ENCODE data around the gene ESCO1.

ESCO1 gene

DNA sequence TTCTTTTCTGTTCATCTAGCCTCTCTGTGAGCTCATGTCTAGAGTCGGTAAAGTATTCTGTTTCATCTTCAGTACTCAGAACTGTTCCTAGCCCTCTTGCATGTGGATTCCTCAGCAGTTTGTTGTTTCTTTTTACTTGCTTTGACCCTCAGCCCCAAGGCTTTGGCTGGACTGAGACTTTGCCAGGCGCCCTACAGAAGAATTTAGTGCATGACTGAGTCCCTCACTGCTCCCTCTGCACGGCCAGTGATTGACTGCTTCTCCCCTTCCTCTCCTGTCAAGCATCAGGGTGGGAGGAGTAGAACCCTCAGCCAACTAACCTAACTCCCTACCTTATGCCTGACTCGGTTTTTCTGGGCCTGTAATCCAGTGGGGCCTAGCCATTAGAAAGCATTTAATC is 109.8 kb downstream of the ESCO1 start:
- no peak overlapping the region for H3K4me3 ChIP-seq (ENCODE audit: low read depth in 1 of 2, low read length in 1 of 2)
- TF ChIP-seq, protein P1, sequence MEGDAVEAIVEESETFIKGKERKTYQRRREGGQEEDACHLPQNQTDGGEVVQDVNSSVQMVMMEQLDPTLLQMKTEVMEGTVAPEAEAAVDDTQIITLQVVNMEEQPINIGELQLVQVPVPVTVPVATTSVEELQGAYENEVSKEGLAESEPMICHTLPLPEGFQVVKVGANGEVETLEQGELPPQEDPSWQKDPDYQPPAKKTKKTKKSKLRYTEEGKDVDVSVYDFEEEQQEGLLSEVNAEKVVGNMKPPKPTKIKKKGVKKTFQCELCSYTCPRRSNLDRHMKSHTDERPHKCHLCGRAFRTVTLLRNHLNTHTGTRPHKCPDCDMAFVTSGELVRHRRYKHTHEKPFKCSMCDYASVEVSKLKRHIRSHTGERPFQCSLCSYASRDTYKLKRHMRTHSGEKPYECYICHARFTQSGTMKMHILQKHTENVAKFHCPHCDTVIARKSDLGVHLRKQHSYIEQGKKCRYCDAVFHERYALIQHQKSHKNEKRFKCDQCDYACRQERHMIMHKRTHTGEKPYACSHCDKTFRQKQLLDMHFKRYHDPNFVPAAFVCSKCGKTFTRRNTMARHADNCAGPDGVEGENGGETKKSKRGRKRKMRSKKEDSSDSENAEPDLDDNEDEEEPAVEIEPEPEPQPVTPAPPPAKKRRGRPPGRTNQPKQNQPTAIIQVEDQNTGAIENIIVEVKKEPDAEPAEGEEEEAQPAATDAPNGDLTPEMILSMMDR (IDR thresholded peaks at IDR 0.05): no peak

DNA sequence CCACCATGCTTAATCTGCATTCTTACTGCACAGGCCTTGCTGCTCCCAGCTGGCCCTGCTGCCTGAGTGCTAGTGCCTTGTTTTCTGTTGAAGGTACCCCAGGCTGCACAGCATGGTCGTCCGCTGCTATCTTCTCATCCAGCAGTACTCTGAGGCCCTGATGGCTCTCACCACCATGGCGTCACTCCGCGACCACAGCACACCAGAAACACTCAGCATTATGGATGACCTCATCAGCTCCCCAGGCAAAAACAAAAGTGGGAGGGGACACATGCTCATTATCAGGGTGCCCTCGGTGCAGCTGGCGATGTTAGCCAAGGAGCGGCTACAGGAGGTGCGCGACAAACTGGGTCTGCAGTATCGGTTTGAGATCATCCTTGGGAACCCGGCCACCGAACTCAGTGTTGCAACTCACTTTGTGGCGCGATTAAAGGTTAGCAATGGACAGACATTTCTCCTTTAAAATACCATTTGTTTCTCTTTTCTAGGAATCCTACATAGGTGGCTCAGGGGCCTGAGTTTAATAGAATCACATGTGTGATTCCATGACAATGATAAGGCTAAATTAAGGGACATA is 110.5 kb downstream of the ESCO1 start:
- H3K27me3 ChIP-seq: no peaks in the 10 kb centered on the region
- H3K4me1 ChIP-seq (ENCODE audit: control insufficient read depth in 1 of 2, insufficient read depth in 1 of 2, low read depth in 1 of 2, low read length in 1 of 2): no peaks in the 10 kb centered on the region
- H3K9me3 ChIP-seq: no peaks in the 10 kb centered on the region
- H3K27ac ChIP-seq: no peak overlapping the region
- no peaks in the 10 kb centered on the region for H3K36me3 ChIP-seq
- TF ChIP-seq, protein P1 (IDR thresholded peaks at IDR 0.05): no peak
- H3K4me3 ChIP-seq (ENCODE audit: low read depth in 1 of 2, low read length in 1 of 2): no peak overlapping the region

More for the DNA sequence above, 109.8 kb downstream of the ESCO1 start:
- Histone ChIP-seq H3K9me3 (no peaks in the 10 kb centered on the region), H3K27ac (no peak overlapping the region), H3K27me3 (no peaks in the 10 kb centered on the region), H3K4me1 (ENCODE audit: control insufficient read depth in 1 of 2, insufficient read depth in 1 of 2, low read depth in 1 of 2, low read length in 1 of 2) (no peaks in the 10 kb centered on the region), H3K36me3 (no peaks in the 10 kb centered on the region)

DNA sequence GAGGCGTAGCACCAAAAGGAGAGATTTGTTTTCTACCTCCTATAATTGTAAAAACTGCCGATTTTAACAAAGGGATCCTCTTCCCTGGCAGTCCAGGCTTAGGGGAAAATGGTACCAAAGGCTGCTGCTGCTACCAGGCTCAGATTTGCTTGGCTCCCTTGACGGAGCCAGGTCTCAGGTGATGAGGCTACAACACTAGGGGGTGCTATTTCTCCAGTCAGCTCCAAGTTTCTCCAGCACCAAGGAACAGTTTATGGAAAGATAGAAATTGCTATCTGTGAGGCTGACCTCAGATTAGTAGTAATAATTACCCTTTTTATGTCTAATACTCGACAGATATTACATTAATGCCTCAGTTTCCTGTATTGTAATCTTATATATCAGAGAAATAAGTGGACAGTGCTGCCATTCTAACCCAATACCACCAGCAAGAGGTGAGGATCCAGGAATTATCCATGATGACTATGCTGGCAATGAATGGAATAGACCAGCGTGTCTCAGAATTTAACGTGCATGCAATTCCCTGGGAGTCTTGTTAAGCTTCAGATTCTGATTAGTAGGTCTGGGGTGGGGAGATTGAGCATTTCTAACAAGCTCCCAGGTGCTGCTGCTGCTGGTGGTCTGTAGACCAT is 111.3 kb downstream of the ESCO1 start:
- TF ChIP-seq, protein P1 (IDR thresholded peaks at IDR 0.05): no peak
- Histone ChIP-seq H3K4me3 (ENCODE audit: low read depth in 1 of 2, low read length in 1 of 2) (no peak overlapping the region), H3K9me3 (no peaks in the 10 kb centered on the region), H3K27me3 (no peaks in the 10 kb centered on the region), H3K4me1 (ENCODE audit: control insufficient read depth in 1 of 2, insufficient read depth in 1 of 2, low read depth in 1 of 2, low read length in 1 of 2) (no peaks in the 10 kb centered on the region), H3K27ac (no peak overlapping the region), H3K36me3 (no peaks in the 10 kb centered on the region)

DNA sequence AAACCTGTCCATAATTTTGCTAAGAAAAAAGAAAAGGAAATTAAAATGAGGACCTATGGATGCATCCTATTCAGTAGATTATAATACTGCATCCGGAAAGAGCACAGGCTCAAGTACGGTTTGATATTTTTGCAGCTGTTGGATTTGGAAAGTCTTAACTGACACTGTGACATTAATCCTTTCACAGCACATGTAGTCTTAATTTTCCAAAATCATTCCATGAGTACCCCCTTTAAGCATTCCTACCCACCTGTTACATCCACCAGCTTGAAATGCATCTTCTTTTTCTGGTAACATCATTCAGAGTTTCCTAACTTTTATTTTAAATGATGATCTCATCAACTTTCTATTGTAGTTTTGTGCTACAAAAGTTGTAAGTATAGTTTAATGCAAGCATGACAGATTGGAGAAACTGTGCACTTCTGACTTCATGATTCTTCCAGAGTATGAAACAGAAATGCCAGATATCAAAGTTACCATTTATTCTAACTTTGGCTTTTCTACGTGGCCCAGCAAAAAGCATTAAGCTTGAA is 113.5 kb downstream of the ESCO1 start:
- Histone ChIP-seq H3K36me3 (no peaks in the 10 kb centered on the region), H3K4me1 (ENCODE audit: control insufficient read depth in 1 of 2, insufficient read depth in 1 of 2, low read depth in 1 of 2, low read length in 1 of 2) (no peaks in the 10 kb centered on the region), H3K27ac (no peak overlapping the region), H3K4me3 (ENCODE audit: low read depth in 1 of 2, low read length in 1 of 2) (no peak overlapping the region), H3K9me3 (no peaks in the 10 kb centered on the region), H3K27me3 (no peaks in the 10 kb centered on the region)
- TF ChIP-seq, protein P1 (IDR thresholded peaks at IDR 0.05): no peak

DNA sequence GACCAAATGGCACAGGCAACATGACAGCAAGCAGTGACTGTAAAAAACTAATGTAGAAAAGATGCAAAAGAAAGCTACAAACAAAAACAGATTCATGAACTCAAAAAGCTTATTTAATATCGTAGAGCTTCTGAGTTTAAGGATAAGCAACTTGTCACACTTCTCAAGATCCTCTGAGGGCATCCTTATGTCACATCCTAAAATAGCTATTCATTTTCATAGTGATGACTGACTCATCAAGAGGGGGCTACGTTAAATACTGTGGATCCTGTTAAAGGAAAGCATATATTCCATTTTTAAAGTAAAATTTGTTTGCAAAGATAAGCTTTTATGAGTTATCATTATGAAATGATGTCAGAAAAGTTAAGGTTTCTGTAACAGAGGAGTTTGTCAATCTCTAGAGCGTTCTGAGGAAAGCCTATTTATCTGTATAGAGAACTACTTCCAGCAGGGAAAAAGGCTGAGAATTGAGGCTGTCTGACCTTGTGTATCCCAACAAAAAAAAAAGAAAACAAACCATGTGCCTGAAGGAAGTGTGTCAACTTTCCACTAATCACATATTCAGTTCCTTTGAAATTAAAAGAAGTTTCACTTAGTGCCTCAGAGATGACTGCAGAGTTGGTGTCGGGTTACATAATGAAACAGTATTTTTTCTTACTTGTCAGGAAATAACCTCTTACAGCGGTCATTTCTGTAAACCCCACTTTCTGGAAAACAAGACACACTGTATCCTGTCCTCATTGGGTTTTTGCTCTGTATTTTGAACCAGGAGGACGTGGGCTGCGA is 115.5 kb downstream of the ESCO1 start:
- H3K27ac ChIP-seq: no peak overlapping the region
- TF ChIP-seq, protein P1 (IDR thresholded peaks at IDR 0.05): no peak
- no peak overlapping the region for H3K4me3 ChIP-seq (ENCODE audit: low read depth in 1 of 2, low read length in 1 of 2)
- H3K4me1 ChIP-seq (ENCODE audit: control insufficient read depth in 1 of 2, insufficient read depth in 1 of 2, low read depth in 1 of 2, low read length in 1 of 2): no peaks in the 10 kb centered on the region
- H3K9me3 ChIP-seq: no peaks in the 10 kb centered on the region
- no peaks in the 10 kb centered on the region for H3K36me3 ChIP-seq
- no peaks in the 10 kb centered on the region for H3K27me3 ChIP-seq
